NCI-H774 (cell line): ENCODE results near the gene DEXI.
A peak's percentile ranks its signal among the peaks of the same experiment; 100 is the strongest.
"Not testable (repeated sequence)": the region's sequence is repeated elsewhere in the genome, so short reads cannot be mapped to it uniquely, and the experiment has no call there.

Source experiments
- DNase-seq: peaks from one replicate; lab custom pipeline; 2025; lab: John Stamatoyannopoulos, UW

Gene DEXI

GRCh38 chr16:10968498-10968897 lies 26.2 kb upstream of the DEXI start:
- DNase-seq = no peak

GRCh38 chr16:10967986-10968385 lies 25.7 kb upstream of the DEXI start:
- no peak for DNase-seq

GRCh38 chr16:10966559-10966958 lies 24.3 kb upstream of the DEXI start:
- not testable (repeated sequence) for DNase-seq

- no peak for DNase-seq
Measured at GRCh38 chr16:10966129-10966528, 23.9 kb upstream of the DEXI start.

GRCh38 chr16:10965440-10966061 lies 23.3 kb upstream of the DEXI start:
- DNase-seq = no peak

- DNase-seq = no peak
Measured at GRCh38 chr16:10964891-10965326, 22.6 kb upstream of the DEXI start.

- DNase-seq = peak; percentile 75
Measured at GRCh38 chr16:10964039-10964890, 22.0 kb upstream of the DEXI start.

- DNase-seq = no peak
Measured at GRCh38 chr16:10961231-10961630, 19.0 kb upstream of the DEXI start.

GRCh38 chr16:10959161-10959560 lies 16.9 kb upstream of the DEXI start:
- DNase-seq = no peak

GRCh38 chr16:10957771-10958482 lies 15.7 kb upstream of the DEXI start:
- no peak for DNase-seq

GRCh38 chr16:10954903-10955302 lies 12.6 kb upstream of the DEXI start:
- DNase-seq = no peak

- no peak for DNase-seq
Measured at GRCh38 chr16:10951026-10951425, 8.8 kb upstream of the DEXI start.

- no peak for DNase-seq
Measured at GRCh38 chr16:10950393-10950792, 8.1 kb upstream of the DEXI start.

- DNase-seq = no peak
Measured at GRCh38 chr16:10949424-10949970, 7.2 kb upstream of the DEXI start.

GRCh38 chr16:10947211-10947787 lies 5.0 kb upstream of the DEXI start:
- DNase-seq = no peak

- DNase-seq = no peak
Measured at GRCh38 chr16:10946308-10946707, 4.0 kb upstream of the DEXI start.

- no peak for DNase-seq
Measured at GRCh38 chr16:10945065-10945787, 3.0 kb upstream of the DEXI start.

- peak; percentile 93 for DNase-seq
Measured at GRCh38 chr16:10944249-10945064, 2.2 kb upstream of the DEXI start, which contains the start of gene CLEC16A. CLEC16A (plus strand) TSS chr16:10944564; CDS start chr16:10944718, 154 bp downstream.

- DNase-seq = no peak
Measured at GRCh38 chr16:10943064-10943353, 741 bp upstream of the DEXI start.

- DNase-seq = not testable (repeated sequence)
Measured at GRCh38 chr16:10941935-10942351, 325 bp downstream of the DEXI start.
